ENCODE results near the gene LYPD6.

DNA sequence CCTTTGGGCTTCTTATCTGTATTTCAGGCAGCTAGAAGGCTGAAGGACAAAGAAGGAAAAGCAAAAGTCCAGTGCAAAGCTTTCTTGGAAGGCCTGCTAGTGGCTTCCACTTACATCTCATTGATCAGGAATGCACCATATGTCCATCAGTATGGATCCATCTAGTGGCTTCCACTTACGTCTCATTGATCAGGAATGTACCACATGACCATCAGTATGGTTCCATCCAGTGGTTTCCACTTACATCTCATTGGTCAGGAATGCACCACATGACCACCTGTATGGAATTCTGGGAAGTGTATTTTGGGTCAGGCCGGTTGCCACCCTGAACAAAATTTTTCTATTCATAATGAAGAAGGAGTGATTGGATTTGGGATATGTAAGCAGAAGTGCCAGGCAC, 70.6 kb downstream of the LYPD6 start:
- TF ChIP-seq, protein P1, sequence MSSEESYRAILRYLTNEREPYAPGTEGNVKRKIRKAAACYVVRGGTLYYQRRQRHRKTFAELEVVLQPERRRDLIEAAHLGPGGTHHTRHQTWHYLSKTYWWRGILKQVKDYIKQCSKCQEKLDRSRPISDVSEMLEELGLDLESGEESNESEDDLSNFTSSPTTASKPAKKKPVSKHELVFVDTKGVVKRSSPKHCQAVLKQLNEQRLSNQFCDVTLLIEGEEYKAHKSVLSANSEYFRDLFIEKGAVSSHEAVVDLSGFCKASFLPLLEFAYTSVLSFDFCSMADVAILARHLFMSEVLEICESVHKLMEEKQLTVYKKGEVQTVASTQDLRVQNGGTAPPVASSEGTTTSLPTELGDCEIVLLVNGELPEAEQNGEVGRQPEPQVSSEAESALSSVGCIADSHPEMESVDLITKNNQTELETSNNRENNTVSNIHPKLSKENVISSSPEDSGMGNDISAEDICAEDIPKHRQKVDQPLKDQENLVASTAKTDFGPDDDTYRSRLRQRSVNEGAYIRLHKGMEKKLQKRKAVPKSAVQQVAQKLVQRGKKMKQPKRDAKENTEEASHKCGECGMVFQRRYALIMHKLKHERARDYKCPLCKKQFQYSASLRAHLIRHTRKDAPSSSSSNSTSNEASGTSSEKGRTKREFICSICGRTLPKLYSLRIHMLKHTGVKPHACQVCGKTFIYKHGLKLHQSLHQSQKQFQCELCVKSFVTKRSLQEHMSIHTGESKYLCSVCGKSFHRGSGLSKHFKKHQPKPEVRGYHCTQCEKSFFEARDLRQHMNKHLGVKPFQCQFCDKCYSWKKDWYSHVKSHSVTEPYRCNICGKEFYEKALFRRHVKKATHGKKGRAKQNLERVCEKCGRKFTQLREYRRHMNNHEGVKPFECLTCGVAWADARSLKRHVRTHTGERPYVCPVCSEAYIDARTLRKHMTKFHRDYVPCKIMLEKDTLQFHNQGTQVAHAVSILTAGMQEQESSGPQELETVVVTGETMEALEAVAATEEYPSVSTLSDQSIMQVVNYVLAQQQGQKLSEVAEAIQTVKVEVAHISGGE (tag by site-specific recombination; conservative IDR thresholded peaks at IDR 0.05; ENCODE audit: low read depth): no peak
- TF ChIP-seq ZNF623 (tag by site-specific recombination; IDR thresholded peaks at IDR 0.05): no peak
- TF ChIP-seq, protein P2, sequence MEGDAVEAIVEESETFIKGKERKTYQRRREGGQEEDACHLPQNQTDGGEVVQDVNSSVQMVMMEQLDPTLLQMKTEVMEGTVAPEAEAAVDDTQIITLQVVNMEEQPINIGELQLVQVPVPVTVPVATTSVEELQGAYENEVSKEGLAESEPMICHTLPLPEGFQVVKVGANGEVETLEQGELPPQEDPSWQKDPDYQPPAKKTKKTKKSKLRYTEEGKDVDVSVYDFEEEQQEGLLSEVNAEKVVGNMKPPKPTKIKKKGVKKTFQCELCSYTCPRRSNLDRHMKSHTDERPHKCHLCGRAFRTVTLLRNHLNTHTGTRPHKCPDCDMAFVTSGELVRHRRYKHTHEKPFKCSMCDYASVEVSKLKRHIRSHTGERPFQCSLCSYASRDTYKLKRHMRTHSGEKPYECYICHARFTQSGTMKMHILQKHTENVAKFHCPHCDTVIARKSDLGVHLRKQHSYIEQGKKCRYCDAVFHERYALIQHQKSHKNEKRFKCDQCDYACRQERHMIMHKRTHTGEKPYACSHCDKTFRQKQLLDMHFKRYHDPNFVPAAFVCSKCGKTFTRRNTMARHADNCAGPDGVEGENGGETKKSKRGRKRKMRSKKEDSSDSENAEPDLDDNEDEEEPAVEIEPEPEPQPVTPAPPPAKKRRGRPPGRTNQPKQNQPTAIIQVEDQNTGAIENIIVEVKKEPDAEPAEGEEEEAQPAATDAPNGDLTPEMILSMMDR (tag by site-specific recombination; IDR thresholded peaks at IDR 0.05): no peak
- no peak for TF ChIP-seq ZNF23 (tag by site-specific recombination; IDR thresholded peaks at IDR 0.05; ENCODE audit: borderline replicate concordance)
- TF ChIP-seq ZBTB20 (tag by site-specific recombination; IDR thresholded peaks at IDR 0.05): no peak
- TF ChIP-seq, protein P3, sequence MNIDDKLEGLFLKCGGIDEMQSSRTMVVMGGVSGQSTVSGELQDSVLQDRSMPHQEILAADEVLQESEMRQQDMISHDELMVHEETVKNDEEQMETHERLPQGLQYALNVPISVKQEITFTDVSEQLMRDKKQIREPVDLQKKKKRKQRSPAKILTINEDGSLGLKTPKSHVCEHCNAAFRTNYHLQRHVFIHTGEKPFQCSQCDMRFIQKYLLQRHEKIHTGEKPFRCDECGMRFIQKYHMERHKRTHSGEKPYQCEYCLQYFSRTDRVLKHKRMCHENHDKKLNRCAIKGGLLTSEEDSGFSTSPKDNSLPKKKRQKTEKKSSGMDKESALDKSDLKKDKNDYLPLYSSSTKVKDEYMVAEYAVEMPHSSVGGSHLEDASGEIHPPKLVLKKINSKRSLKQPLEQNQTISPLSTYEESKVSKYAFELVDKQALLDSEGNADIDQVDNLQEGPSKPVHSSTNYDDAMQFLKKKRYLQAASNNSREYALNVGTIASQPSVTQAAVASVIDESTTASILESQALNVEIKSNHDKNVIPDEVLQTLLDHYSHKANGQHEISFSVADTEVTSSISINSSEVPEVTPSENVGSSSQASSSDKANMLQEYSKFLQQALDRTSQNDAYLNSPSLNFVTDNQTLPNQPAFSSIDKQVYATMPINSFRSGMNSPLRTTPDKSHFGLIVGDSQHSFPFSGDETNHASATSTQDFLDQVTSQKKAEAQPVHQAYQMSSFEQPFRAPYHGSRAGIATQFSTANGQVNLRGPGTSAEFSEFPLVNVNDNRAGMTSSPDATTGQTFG (tag by site-specific recombination; IDR thresholded peaks at IDR 0.05; ENCODE audit: borderline replicate concordance): no peak
- TF ChIP-seq PRDM1 (tag by site-specific recombination; IDR thresholded peaks at IDR 0.05): no peak
- no peak for TF ChIP-seq YY1 (tag by site-specific recombination; IDR thresholded peaks at IDR 0.05)
- no peak for TF ChIP-seq ZEB2 (tag by site-specific recombination; IDR thresholded peaks at IDR 0.05)
- no peak for TF ChIP-seq MYNN (tag by site-specific recombination; IDR thresholded peaks at IDR 0.05; ENCODE audit: borderline replicate concordance)
